Spleen (tissue), 11 donors: Measurements from ENCODE around the gene NFATC2. TPM values are rescaled to one million over a fixed set of nuclear protein-coding genes. Genes with fewer than 3 reads are reported as not detected.

Experiments
- DNase-seq: peaks from one replicate; pipeline ENCODE4 v3.0.0-alpha.2; 2020
- H3K27ac ChIP-seq, 8 donors: fragments of 200-600 bp; sonication (generic) in 7 of 8; 1 replicate in 4 of 8; 2 replicates in 4 of 8; pipeline versions ENCODE4 v1.5.0 to v1.8.0; 2016 to 2021; ENCODE audit warnings: inconsistent platforms in 4 of 8, mild to moderate bottlenecking in 4 of 8, moderate library complexity in 1 of 8
- H3K27me3 ChIP-seq, 7 donors: fragments of 200-600 bp; sonication (generic) in 6 of 7; replicated peaks in 1 of 7; 1 replicate in 4 of 7; 2 replicates in 3 of 7; pipeline versions ENCODE4 v1.5.0 to v1.8.0; 2016 to 2021; ENCODE audit warnings: inconsistent platforms in 3 of 7, mild to moderate bottlenecking in 1 of 7
- H3K36me3 ChIP-seq, 6 donors: fragments of 200-600 bp; sonication (generic) in 5 of 6; 1 replicate in 4 of 6; 2 replicates in 2 of 6; pipeline versions ENCODE4 v1.5.0 to v1.8.0; 2016 to 2021; ENCODE audit warnings: inconsistent platforms in 2 of 6
- H3K4me1 ChIP-seq, 6 donors: fragments of 200-600 bp; sonication (generic) in 5 of 6; 1 replicate in 3 of 6; 2 replicates in 3 of 6; pipeline versions ENCODE4 v1.5.0 to v1.8.0; 2016 to 2021; ENCODE audit warnings: inconsistent platforms in 3 of 6
- H3K4me3 ChIP-seq, 8 donors: fragments of 200-600 bp; sonication (generic) in 7 of 8; 1 replicate in 4 of 8; 2 replicates in 4 of 8; pipeline versions ENCODE4 v1.5.0 to v1.8.0; 2016 to 2021; ENCODE audit warnings: inconsistent platforms in 4 of 8, mild to moderate bottlenecking in 4 of 8, moderate library complexity in 2 of 8
- H3K9me3 ChIP-seq, 8 donors: fragments of 200-600 bp; sonication (generic) in 7 of 8; 1 replicate in 4 of 8; 2 replicates in 4 of 8; pipeline versions ENCODE4 v1.5.0 to v1.8.0; 2016 to 2021; ENCODE audit warnings: inconsistent platforms in 4 of 8
- CTCF ChIP-seq, 11 experiments: fragments of 200-600 bp in 7 of 11; fragments of 450-650 bp in 4 of 11; sonication (generic) in 4 of 11; IDR thresholded peaks in 8 of 11; conservative IDR thresholded peaks in 3 of 11; 1 replicate in 7 of 11; 2 replicates in 4 of 11; pipeline versions ENCODE4 v1.4.0 to v1.8.0; 2016 to 2021; ENCODE audit warnings: antibody characterized with exemption in 11 of 11, inconsistent platforms in 4 of 11, mild to moderate bottlenecking in 1 of 11
- POLR2A ChIP-seq, 3 donors: fragments of 450-650 bp; IDR thresholded peaks; one replicate each; pipeline ENCODE4 v1.5.1; 2017; ENCODE audit warnings: antibody characterized with exemption in 3 of 3, mild to moderate bottlenecking in 1 of 3
- POLR2AphosphoS5 ChIP-seq, 3 donors: sonication (generic); formaldehyde crosslinking; IDR thresholded peaks; one replicate each; pipeline ENCODE4 v1.5.1; 2017; ENCODE audit warnings: antibody characterized with exemption in 3 of 3
- WGBS, 5 donors: extraction: QIAGEN DNeasy Blood & Tissue Kit in 3 of 5; methylation state at CpG; one replicate each; pipeline versions ENCODE4 v1.1.5 to v1.1.7; 2013 to 2018; 5-methylcytosine and 5-hydroxymethylcytosine counted together
- intact Hi-C: fragments of 100-400 bp; cut with DNase I; formaldehyde crosslinking; loops from one replicate; pipeline ENCODE4 v1.15.0; 2023; ENCODE audit warnings: low total_unique reads
- polyA plus RNA-seq, 3 donors: library from polyadenylated mRNA; stranded (reverse); fragments of 200-250 nt; gene quantifications; one replicate each; pipeline ENCODE4 v1.2.1, GENCODE V29; 2013
- total RNA-seq, 7 donors: library from RNA; depleted of rRNA in 3 of 7; stranded (reverse); fragments of >200 nt in 3 of 7; fragmentation: NEBNext Ultra II Directional in 4 of 7; extraction: Animal tissue kit (Norgen Biotek cat#: 25700) in 4 of 7; gene quantifications; one replicate each; pipeline versions ENCODE4 v1.1.0 to v1.2.1, GENCODE V29; 2016 to 2021
- donor health status: healthy with polysubstance abuse.
- donor health status: DM: no; HTN: no; CAD: no; lungs with moderate emphysema.
- donor health status: DM: no; HTN: no; CAD: no.
- donor health status: Bipolar disorder and iron deficiency.
- donor health status: healthy.
- donor health status: DM: no; HTN: no; CAD: no.
- donor health status: DM: yes; HTN: yes; CAD: no.

NFATC2 gene
- total and polyA plus RNA-seq, 10 donors = 6.5 to 42.9 (median 34.5) TPM

DNA sequence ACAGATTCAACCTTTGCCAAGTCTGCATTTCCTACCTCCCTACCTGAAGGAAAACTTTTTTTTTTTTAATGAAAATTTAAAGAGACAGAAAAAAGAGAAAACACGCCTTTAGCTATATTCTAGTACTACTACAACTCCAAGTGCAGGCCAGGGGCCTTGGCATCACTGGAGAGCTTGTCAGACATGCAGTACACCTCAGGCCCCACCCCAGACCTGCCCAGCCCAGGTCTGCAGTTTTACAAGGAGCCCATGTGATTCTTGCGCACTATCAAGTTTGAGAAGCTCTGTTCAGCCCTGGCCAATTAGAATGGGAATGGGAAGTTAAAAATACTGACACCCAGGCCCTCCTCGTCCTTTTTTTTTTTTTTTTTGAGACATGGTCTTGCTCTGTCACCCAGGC, 85.0 kb downstream of the NFATC2 start:
- H3K27me3 ChIP-seq = no peaks in the 10 kb centered on the region
- WGBS, 5 donors = 68 to 85% (median 79%) methylated on average over 3 of the region's 3 CpGs
- H3K27ac ChIP-seq = peak overlapping the region in 1 of 8 donors; percentile 46
- H3K36me3 ChIP-seq = peaks cover 0 to 60% (median 22%) of the 10 kb centered on the region in 6 donors
- peaks cover 14 to 52% (median 32%) of the 10 kb centered on the region in 6 donors for H3K4me1 ChIP-seq
- H3K9me3 ChIP-seq = peaks cover 0 to 6% (median 0%) of the 10 kb centered on the region in 8 donors
- no peak overlapping the region for H3K4me3 ChIP-seq
- TF ChIP-seq POLR2AphosphoS5 (IDR thresholded peaks at IDR 0.05) (no peak), CTCF (IDR thresholded peaks at IDR 0.05 in 8 of 11, conservative IDR thresholded peaks at IDR 0.05 in 3 of 11) (no peak), POLR2A (IDR thresholded peaks at IDR 0.05) (no peak)
- intact Hi-C loops = no loop called here
- DNase-seq = peak; percentile 59

GRCh38 chr20:51456511-51457509, 85.7 kb downstream of the NFATC2 start:
- Histone ChIP-seq H3K36me3 (peaks cover 0 to 65% (median 28%) of the 10 kb centered on the region in 6 donors), H3K9me3 (peaks cover 0 to 6% (median 0%) of the 10 kb centered on the region in 8 donors), H3K4me1 (peaks cover 14 to 45% (median 30%) of the 10 kb centered on the region in 6 donors), H3K27me3 (no peaks in the 10 kb centered on the region), H3K27ac (peak overlapping the region in 4 of 8 donors; percentile 29 to 54 (median 40)), H3K4me3 (peak overlapping the region in 1 of 8 donors; percentile 8)
- peak; percentile 90 for DNase-seq
- TF ChIP-seq POLR2AphosphoS5 (IDR thresholded peaks at IDR 0.05) = peak; percentile 62 to 79 (median 71)
- TF ChIP-seq POLR2A (IDR thresholded peaks at IDR 0.05) = no peak
- WGBS, 5 donors = 49 to 59% (median 54%) methylated on average over 22 to 24 of the region's 24 CpGs
- intact Hi-C loops = no loop called here

GRCh38 chr20:51454250-51454865, 88.2 kb downstream of the NFATC2 start:
- Histone ChIP-seq H3K9me3 (peaks cover 0 to 6% (median 0%) of the 10 kb centered on the region in 8 donors), H3K27ac (no peak overlapping the region), H3K4me3 (no peak overlapping the region), H3K36me3 (peaks cover 0 to 64% (median 32%) of the 10 kb centered on the region in 6 donors), H3K27me3 (no peaks in the 10 kb centered on the region), H3K4me1 (peaks cover 14 to 45% (median 19%) of the 10 kb centered on the region in 6 donors)
- intact Hi-C loops = no loop called here
- TF ChIP-seq POLR2A (IDR thresholded peaks at IDR 0.05) (no peak), POLR2AphosphoS5 (IDR thresholded peaks at IDR 0.05) (no peak), CTCF (IDR thresholded peaks at IDR 0.05 in 8 of 11, conservative IDR thresholded peaks at IDR 0.05 in 3 of 11) (no peak)
- peak; percentile 33 for DNase-seq
- 84 to 98% (median 96%) methylated on average over 9 of the region's 9 CpGs for WGBS, 5 donors

DNA sequence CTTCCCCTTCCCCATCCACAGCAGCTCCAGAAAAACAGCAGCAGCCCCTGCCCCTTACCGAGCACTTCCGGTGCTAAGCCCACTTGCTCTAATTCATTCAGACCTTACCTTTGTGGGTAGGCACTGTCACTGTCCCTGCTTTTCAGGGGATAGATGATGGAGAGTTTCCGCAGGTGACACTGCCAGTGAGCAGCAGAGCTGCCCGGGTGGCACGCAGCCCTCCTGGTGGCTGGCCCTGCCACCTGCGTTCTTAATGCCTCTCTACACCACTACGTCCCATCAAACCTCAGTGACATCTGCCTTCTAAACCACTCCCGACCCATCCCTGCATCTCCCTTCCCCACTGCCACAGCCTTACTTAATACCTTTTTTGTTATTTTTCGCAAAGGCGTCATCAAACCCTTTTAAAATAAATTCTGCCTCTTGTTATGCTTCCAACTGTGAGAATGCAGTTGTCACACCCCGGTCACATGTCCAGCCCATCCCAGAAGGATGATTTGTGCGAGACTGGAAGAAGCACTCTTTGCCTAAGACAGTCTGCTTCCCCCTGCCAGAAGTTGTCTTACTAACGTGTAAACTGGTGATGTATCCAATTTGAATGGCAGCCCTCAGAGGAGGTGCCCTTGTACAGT, 89.7 kb downstream of the NFATC2 start:
- H3K4me1 ChIP-seq = peaks cover 14 to 44% (median 23%) of the 10 kb centered on the region in 6 donors

More for the DNA sequence above, 89.7 kb downstream of the NFATC2 start:
- Histone ChIP-seq H3K36me3 (peaks cover 0 to 71% (median 35%) of the 10 kb centered on the region in 6 donors), H3K9me3 (peaks cover 0 to 6% (median 0%) of the 10 kb centered on the region in 8 donors), H3K27ac (no peak overlapping the region), H3K4me3 (no peak overlapping the region), H3K27me3 (no peaks in the 10 kb centered on the region)
- no peak for DNase-seq
- intact Hi-C loops = no loop called here
- TF ChIP-seq POLR2A (IDR thresholded peaks at IDR 0.05) = no peak
- no peak for TF ChIP-seq POLR2AphosphoS5 (IDR thresholded peaks at IDR 0.05)
- TF ChIP-seq CTCF (IDR thresholded peaks at IDR 0.05 in 8 of 11, conservative IDR thresholded peaks at IDR 0.05 in 3 of 11) = no peak
- 94 to 96% (median 95%) methylated on average over 13 of the region's 13 CpGs for WGBS, 5 donors
